Brain microvascular endothelial cell (primary cell): Measurements from ENCODE around the gene RXRA.

Experiments used
- DNase-seq: peaks from one replicate; pipeline ENCODE4 v3.0.0-alpha.2; 2020
- H3K27ac ChIP-seq: fragments of 250-450 bp; sonication (Bioruptor Pico); 2 replicates; pipeline ENCODE4 v1.5.1; 2020; ENCODE audit warnings: mild to moderate bottlenecking, moderate library complexity
- H3K27me3 ChIP-seq: fragments of 250-450 bp; sonication (Bioruptor Pico); replicated peaks from 2 replicates; pipeline ENCODE4 v1.5.1; 2020; ENCODE audit warnings: mild to moderate bottlenecking
- H3K36me3 ChIP-seq: fragments of 250-450 bp; sonication (Bioruptor Pico); replicated peaks from 2 replicates; pipeline ENCODE4 v1.5.1; 2020; ENCODE audit warnings: mild to moderate bottlenecking
- H3K4me3 ChIP-seq: 2 replicates; pipeline ENCODE4 v1.5.1; 2011; ENCODE audit warnings: low read depth, mild to moderate bottlenecking, control low read depth, low read length, moderate library complexity
- in situ Hi-C: cut with HindIII; loops from 2 replicates; pipeline ENCODE4 v1.10.0; 2017; ENCODE audit warnings: low sequenced_read_pairs, low pct_ligation_motif_present
- TF ChIP-seq, protein P1 (sequence below): IDR thresholded peaks from 2 replicates; pipeline ENCODE4 v1.5.1; 2011; ENCODE audit warnings: low read depth, mild to moderate bottlenecking, moderate library complexity, low read length, control low read depth, inconsistent platforms; ENCODE audit errors: missing control alignments

Gene RXRA

GRCh38 chr9:134313470-134313869 lies 12.8 kb upstream of the RXRA start:
- TF ChIP-seq, protein P1, sequence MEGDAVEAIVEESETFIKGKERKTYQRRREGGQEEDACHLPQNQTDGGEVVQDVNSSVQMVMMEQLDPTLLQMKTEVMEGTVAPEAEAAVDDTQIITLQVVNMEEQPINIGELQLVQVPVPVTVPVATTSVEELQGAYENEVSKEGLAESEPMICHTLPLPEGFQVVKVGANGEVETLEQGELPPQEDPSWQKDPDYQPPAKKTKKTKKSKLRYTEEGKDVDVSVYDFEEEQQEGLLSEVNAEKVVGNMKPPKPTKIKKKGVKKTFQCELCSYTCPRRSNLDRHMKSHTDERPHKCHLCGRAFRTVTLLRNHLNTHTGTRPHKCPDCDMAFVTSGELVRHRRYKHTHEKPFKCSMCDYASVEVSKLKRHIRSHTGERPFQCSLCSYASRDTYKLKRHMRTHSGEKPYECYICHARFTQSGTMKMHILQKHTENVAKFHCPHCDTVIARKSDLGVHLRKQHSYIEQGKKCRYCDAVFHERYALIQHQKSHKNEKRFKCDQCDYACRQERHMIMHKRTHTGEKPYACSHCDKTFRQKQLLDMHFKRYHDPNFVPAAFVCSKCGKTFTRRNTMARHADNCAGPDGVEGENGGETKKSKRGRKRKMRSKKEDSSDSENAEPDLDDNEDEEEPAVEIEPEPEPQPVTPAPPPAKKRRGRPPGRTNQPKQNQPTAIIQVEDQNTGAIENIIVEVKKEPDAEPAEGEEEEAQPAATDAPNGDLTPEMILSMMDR: no peak
- no peak for DNase-seq
- in situ Hi-C loops: no loop called here
- Histone ChIP-seq H3K4me3 (no peak overlapping the region), H3K27me3 (no peaks in the 10 kb centered on the region), H3K27ac (no peak overlapping the region), H3K36me3 (no peaks in the 10 kb centered on the region)

DNA sequence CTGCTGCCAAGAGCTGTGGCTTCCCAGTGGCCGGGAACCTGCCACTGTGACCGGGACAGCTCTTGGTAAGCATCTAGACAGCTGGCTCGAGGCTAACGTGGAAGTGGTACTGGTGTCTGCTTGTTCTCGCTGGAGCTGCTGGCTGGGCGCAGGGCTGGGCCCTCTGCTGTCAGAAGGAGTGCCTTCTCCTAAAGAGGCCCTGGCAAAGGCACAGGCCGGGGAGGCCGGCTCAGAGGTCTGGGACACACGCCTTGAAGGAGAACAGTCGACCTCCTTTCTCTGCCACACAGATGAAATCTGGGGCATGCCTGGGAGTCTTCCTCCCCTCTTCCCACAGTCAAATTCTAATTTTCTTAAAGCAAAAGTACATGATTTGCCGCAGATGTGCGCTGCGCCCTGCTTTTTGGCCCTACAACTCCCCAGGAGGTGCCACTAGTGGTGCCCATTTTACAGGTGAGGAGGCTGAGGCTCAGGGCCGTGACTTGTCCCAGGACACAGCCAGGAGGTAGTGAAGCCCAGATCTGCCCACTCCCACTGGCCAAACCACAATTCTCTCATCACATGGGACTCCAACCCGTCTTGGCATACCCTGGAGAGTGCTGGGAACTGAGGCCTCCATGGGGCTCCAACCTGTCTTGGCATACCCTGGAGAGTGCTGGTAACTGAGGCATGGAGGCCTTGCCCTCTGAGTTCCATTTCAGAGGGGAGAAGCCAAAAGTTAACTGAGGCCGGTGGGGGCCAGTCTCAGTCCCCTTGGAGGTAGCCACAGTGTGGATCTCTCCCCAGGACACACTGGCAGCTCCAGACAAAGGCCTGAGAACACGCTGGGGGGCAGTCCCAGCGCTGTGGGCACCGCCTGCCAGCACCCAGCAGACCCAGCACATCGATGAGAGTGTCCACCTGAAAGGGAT lies 12.0 kb upstream of the RXRA start:
- in situ Hi-C loops: no loop called here
- no peak overlapping the region for H3K27ac ChIP-seq
- TF ChIP-seq, protein P1: no peak

DNA sequence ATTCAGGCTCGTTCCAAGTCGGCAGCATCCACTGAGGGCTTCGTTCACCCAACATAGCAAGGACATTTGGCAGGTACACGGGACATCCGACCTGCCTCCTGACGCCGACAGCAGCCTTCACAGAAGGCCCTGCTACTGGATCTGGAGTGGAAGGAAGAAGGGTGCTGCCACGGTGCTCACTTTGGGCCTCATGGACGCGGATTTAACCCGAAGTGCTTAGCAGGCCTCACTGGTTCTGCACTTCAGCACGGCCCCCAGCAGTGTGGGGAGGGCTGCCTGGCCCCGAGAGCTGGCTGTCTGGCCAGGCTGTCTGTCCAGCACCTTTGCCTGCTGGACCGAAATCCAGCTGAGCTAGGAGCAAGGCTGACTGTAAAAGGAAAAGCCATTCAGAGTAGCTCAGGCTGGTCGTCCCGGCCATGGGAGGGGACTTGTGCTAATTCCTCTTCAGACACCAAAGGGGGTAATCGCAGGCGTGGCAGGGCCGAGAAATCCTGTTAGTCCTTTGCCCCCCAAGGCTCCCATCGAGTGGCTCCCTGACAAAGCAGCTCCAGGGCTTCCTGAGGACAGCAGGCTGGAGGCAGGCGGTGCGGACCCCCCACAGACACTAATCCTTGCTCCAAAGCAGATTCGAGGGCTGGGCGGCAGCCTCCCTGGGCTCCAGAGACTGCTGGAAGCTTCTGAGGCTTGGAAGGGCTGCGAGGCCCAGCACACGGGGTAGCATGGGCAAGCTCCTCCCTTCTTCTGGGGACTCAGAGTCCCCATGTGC lies 11.1 kb upstream of the RXRA start:
- Histone ChIP-seq H3K36me3 (no peaks in the 10 kb centered on the region), H3K4me3 (no peak overlapping the region), H3K27me3 (no peaks in the 10 kb centered on the region), H3K27ac (no peak overlapping the region)
- no peak for DNase-seq
- in situ Hi-C loops: no loop called here
- TF ChIP-seq, protein P1: no peak

More for the DNA sequence above, 12.0 kb upstream of the RXRA start:
- Histone ChIP-seq H3K36me3 (no peaks in the 10 kb centered on the region), H3K27me3 (no peaks in the 10 kb centered on the region), H3K4me3 (no peak overlapping the region)
- DNase-seq: no peak

DNA sequence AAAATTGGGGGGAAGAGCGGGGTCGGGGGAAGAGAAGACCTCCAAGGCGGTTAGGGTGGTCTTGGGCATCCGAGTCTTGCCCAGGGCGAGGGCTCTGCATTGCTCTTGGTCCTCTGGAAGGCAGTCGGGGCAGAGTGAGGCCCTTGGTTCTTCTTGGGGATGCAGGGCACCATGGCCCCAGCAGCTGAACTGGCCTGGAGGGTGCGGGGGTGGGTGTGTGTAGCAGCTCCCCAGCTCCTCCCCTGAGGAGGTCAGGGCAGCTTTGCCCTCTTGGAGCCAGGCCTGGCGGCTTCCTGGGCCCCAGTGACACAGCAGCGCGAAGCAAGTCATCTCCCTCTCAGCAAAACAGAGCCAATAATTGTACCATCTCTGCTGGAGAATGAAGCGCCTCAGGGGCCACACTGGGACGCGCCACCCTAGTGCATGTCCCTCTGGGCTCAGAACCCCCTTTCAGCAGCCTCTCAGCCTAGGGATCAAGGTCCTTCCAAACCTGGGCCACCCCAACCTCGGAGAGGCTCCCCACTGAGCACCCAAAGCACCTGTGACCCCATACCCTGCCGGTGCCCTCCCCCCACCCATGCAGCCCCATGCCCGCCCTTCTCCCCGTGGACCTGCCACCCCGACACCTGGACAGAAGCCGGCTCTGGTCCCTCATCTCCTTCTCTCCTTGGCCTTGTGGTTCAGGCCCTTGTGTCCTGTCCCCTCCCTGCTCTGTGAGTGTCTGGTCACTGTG lies 10.4 kb upstream of the RXRA start:
- no peaks in the 10 kb centered on the region for H3K36me3 ChIP-seq
- TF ChIP-seq, protein P1: no peak
- in situ Hi-C loops: no loop called here
- no peak for DNase-seq
- no peak overlapping the region for H3K27ac ChIP-seq
- H3K27me3 ChIP-seq: no peaks in the 10 kb centered on the region
- H3K4me3 ChIP-seq: no peak overlapping the region

DNA sequence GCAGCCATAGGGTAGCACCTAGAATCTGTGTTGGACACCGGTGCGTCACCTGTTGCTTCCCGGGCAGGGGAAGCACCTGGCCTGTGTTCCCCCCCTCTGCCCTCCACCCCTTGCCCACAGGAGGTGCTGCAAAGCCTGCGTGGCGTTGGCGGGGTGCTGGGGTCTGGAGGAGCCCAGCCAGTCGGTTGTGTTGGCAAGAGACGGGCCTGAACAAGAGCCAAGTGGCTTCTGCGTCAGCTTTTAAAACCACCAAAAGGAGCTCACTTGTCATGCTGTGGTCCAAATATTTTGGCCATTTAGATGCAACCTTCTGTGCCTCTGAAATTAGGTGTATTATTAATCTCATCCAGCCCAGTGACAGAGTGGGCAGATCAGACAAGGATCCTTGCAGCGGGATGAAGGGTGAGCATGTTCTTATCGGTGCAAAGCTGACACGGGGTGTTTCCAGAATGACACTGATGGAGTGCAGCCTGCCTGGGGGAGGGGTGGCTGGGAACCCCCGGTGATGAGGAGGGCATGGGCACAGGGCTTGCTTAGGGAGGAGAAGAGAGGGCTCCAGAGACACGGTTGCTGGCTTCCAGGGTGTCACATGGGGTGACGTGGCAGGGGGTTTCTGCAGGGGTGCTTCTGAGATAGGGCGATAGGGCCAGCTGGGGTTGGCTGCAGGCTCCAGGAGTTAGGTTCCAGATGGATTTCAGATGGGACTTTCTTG lies 9.7 kb upstream of the RXRA start:
- no peak for DNase-seq
- Histone ChIP-seq H3K27me3 (no peaks in the 10 kb centered on the region), H3K4me3 (no peak overlapping the region), H3K27ac (no peak overlapping the region), H3K36me3 (no peaks in the 10 kb centered on the region)
- in situ Hi-C loops: no loop called here
- TF ChIP-seq, protein P1: no peak
